Kidney epithelial cell (primary cell): ENCODE data around the gene IL1RAPL1. TPM values are rescaled to one million over a fixed set of nuclear protein-coding genes. Genes with fewer than 3 reads are reported as not detected.

ENCODE experiments used
- DNase-seq: peaks from one replicate; pipeline ENCODE4 v3.0.0-alpha.2; 2010; ENCODE audit warnings: low read depth
- H3K27me3 ChIP-seq: 2 replicates; pipeline ENCODE4 v1.6.0; 2011; ENCODE audit warnings: low read length; ENCODE audit not compliant: control insufficient read depth, insufficient read depth
- H3K36me3 ChIP-seq: 2 replicates; pipeline ENCODE4 v1.5.1; 2011; ENCODE audit warnings: low read length; ENCODE audit not compliant: control insufficient read depth, insufficient read depth
- H3K4me3 ChIP-seq: 2 replicates; pipeline ENCODE4 v1.5.1; 2011; ENCODE audit warnings: low read depth, mild to moderate bottlenecking, control low read depth, low read length
- CTCF ChIP-seq: IDR thresholded peaks from 2 replicates; pipeline ENCODE4 v1.5.1; 2011; ENCODE audit warnings: mild to moderate bottlenecking, moderate library complexity, low read length, control low read depth, inconsistent platforms; ENCODE audit not compliant: insufficient read depth, poor library complexity, severe bottlenecking
- total RNA-seq: library from RNA; depleted of rRNA; stranded (reverse); fragments of >200 nt; gene quantifications from 2 replicates; pipeline ENCODE4 v1.2.3, GENCODE V29; 2015

Gene IL1RAPL1
- total RNA-seq, 1 donor from 2014 or later = not detected

GRCh38 chrX:29788991-29789699 is 1201.9 kb downstream of the IL1RAPL1 start:
- Histone ChIP-seq H3K4me3 (no peak overlapping the region), H3K36me3 (no peaks in the 10 kb centered on the region)
- TF ChIP-seq CTCF = no peak

GRCh38 chrX:29792335-29792734 is 1205.1 kb downstream of the IL1RAPL1 start:
- no peaks in the 10 kb centered on the region for H3K27me3 ChIP-seq
- DNase-seq = no peak
- no peak for TF ChIP-seq CTCF
- no peak overlapping the region for H3K4me3 ChIP-seq
- no peaks in the 10 kb centered on the region for H3K36me3 ChIP-seq

More at GRCh38 chrX:29788991-29789699, 1201.9 kb downstream of the IL1RAPL1 start:
- no peaks in the 10 kb centered on the region for H3K27me3 ChIP-seq
- DNase-seq = no peak

GRCh38 chrX:29797156-29797555 is 1209.9 kb downstream of the IL1RAPL1 start:
- TF ChIP-seq CTCF = no peak
- no peak for DNase-seq
- no peak overlapping the region for H3K4me3 ChIP-seq

GRCh38 chrX:29798469-29798868 is 1211.2 kb downstream of the IL1RAPL1 start:
- Histone ChIP-seq H3K27me3 (no peaks in the 10 kb centered on the region), H3K4me3 (no peak overlapping the region), H3K36me3 (no peaks in the 10 kb centered on the region)
- TF ChIP-seq CTCF = no peak
- DNase-seq = no peak

More at GRCh38 chrX:29797156-29797555, 1209.9 kb downstream of the IL1RAPL1 start:
- Histone ChIP-seq H3K36me3 (no peaks in the 10 kb centered on the region), H3K27me3 (no peaks in the 10 kb centered on the region)

- no peak overlapping the region for H3K4me3 ChIP-seq
- no peaks in the 10 kb centered on the region for H3K36me3 ChIP-seq
- H3K27me3 ChIP-seq = no peaks in the 10 kb centered on the region
- no peak for TF ChIP-seq CTCF
- no peak for DNase-seq
These were observed 1225.9 kb downstream of the IL1RAPL1 start for GRCh38 chrX:29813174-29813573.
